Lung (tissue), 12 donors: ENCODE results near the gene TIE1. TPM values are rescaled to one million over a fixed set of nuclear protein-coding genes. Genes with fewer than 3 reads are reported as not detected.
A peak's percentile ranks its signal among the peaks of the same experiment; 100 is the strongest.

Source experiments
- ATAC-seq: fragments of 200-7000 bp; cut with Tn5 transposase; one replicate; pipeline ENCODE4 v1.9.1; 2020; ENCODE audit warnings: moderate number of reproducible peaks; ENCODE audit not compliant: insufficient read depth, low FRiP score
- DNase-seq, 3 donors: peaks; one replicate each; pipeline ENCODE4 v3.0.0-alpha.2; 2013 to 2017
- H3K27ac ChIP-seq, 2 donors: one replicate each; pipeline ENCODE4 v1.5.1; 2013; ENCODE audit warnings: mild to moderate bottlenecking in 2 of 2, moderate library complexity in 2 of 2, control low read depth in 1 of 2, inconsistent platforms in 1 of 2, low read depth in 1 of 2, low read length in 1 of 2
- H3K27me3 ChIP-seq, 3 donors: one replicate each; pipeline ENCODE4 v1.5.1; 2013; ENCODE audit warnings: low read length in 2 of 3; ENCODE audit not compliant: control insufficient read depth in 3 of 3, insufficient read depth in 3 of 3
- H3K36me3 ChIP-seq, 4 donors: one replicate each; pipeline ENCODE4 v1.5.1; 2013; ENCODE audit warnings: low read length in 4 of 4, mild to moderate bottlenecking in 1 of 4, moderate library complexity in 1 of 4; ENCODE audit not compliant: control insufficient read depth in 4 of 4, insufficient read depth in 4 of 4
- H3K4me1 ChIP-seq, 5 donors: one replicate each; pipeline ENCODE4 v1.5.1; 2013; ENCODE audit warnings: low read length in 5 of 5, mild to moderate bottlenecking in 2 of 5, moderate library complexity in 1 of 5; ENCODE audit not compliant: control insufficient read depth in 5 of 5, insufficient read depth in 5 of 5
- H3K4me3 ChIP-seq: one replicate; pipeline ENCODE4 v1.5.1; 2013; ENCODE audit warnings: mild to moderate bottlenecking, control low read depth, moderate library complexity
- H3K9ac ChIP-seq, 2 donors: one replicate each; pipeline ENCODE4 v1.5.1; 2013; ENCODE audit warnings: low read length in 2 of 2, control low read depth in 1 of 2; ENCODE audit not compliant: insufficient read depth in 1 of 2
- H3K9me3 ChIP-seq, 4 donors: one replicate each; pipeline ENCODE4 v1.5.1; 2013; ENCODE audit warnings: low read length in 3 of 4, mild to moderate bottlenecking in 1 of 4, moderate library complexity in 1 of 4; ENCODE audit not compliant: control insufficient read depth in 4 of 4, insufficient read depth in 3 of 4
- CTCF ChIP-seq: IDR thresholded peaks from 2 replicates; pipeline ENCODE4 v1.5.1; 2012; ENCODE audit warnings: mild to moderate bottlenecking; ENCODE audit errors: control extremely low read depth, extremely low read depth
- WGBS, 2 donors: extraction: QIAGEN DNeasy Blood & Tissue Kit; methylation state at CpG; one replicate each; pipeline ENCODE4 v1.1.7; 2013; 5-methylcytosine and 5-hydroxymethylcytosine counted together
- polyA plus RNA-seq, 2 donors: library from polyadenylated mRNA; stranded (reverse); fragments of 200-250 nt; gene quantifications; one replicate each; pipeline ENCODE4 v1.2.1, GENCODE V29; 2013
- total RNA-seq, 2 donors: library from RNA; depleted of rRNA in 1 of 2; stranded (reverse); fragments of >200 nt in 1 of 2; gene quantifications; one replicate each; pipeline ENCODE4 v1.2.1, GENCODE V29; 2014 to 2021
- donor health status: control.
- donor health status: control.
- donor health status: Bipolar disorder and iron deficiency.
- donor health status: healthy.
- donor health status: DM: yes; HTN: yes; CAD: no.

The TIE1 gene
- total and polyA plus RNA-seq, 4 donors = 20.5 to 133 (median 42.1) TPM

DNA sequence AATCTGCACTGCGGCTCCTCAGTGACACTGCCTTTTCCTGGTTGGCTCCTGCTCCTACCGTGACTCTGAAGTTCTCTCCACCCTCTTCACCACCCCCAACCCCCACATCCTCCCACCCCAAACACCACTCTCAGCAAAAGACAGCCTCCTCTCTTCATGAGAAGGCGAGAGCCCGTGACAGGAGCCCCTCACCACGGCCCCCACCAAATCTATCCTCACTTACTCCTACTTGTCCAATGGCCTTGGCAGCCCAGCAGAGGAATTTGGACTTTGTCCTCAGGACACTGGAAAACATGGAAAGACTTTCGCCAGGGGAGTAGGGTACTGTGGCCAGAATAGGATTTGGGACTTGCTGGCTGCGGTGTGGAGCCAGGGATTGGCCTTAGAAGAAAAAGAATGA is 24.1 kb upstream of the TIE1 start:
- 68 to 71% methylated on average over 7 of the region's 7 CpGs for WGBS, 2 donors
- Histone ChIP-seq H3K9me3 (peaks cover 0 to 4% (median 0%) of the 10 kb centered on the region in 4 donors), H3K36me3 (peaks cover 0 to 3% (median 0%) of the 10 kb centered on the region in 4 donors), H3K27me3 (no peaks in the 10 kb centered on the region), H3K4me1 (peaks cover 0 to 16% (median 13%) of the 10 kb centered on the region in 5 donors), H3K9ac (no peak overlapping the region), H3K27ac (no peak overlapping the region), H3K4me3 (no peak overlapping the region)
- TF ChIP-seq CTCF = no peak
- peak; percentile 39 to 58 (median 40) for DNase-seq
- ATAC-seq = no peak

- no peak for DNase-seq
Measured at GRCh38 chr1:43277116-43277876, 23.5 kb upstream of the TIE1 start.

GRCh38 chr1:43279161-43279560 is 21.6 kb upstream of the TIE1 start:
- no peak for TF ChIP-seq CTCF
- Histone ChIP-seq H3K36me3 (no peaks in the 10 kb centered on the region), H3K27me3 (no peaks in the 10 kb centered on the region), H3K9me3 (no peaks in the 10 kb centered on the region), H3K4me1 (peaks cover 0 to 14% (median 8%) of the 10 kb centered on the region in 5 donors), H3K4me3 (no peak overlapping the region), H3K9ac (no peak overlapping the region), H3K27ac (no peak overlapping the region)
- DNase-seq = no peak
- ATAC-seq = no peak
- WGBS, 2 donors = 86 to 94% methylated on average over 5 of the region's 5 CpGs

More at GRCh38 chr1:43277116-43277876, 23.5 kb upstream of the TIE1 start:
- WGBS, 2 donors = 91 to 92% methylated on average over 7 of the region's 7 CpGs
- TF ChIP-seq CTCF = no peak
- Histone ChIP-seq H3K27me3 (no peaks in the 10 kb centered on the region), H3K4me3 (no peak overlapping the region), H3K4me1 (peaks cover 0 to 16% (median 13%) of the 10 kb centered on the region in 5 donors), H3K9ac (no peak overlapping the region), H3K36me3 (peaks cover 0 to 3% (median 0%) of the 10 kb centered on the region in 4 donors), H3K27ac (no peak overlapping the region), H3K9me3 (peaks cover 0 to 4% (median 0%) of the 10 kb centered on the region in 4 donors)
- ATAC-seq = no peak
